Right lobe of liver (tissue), 6 donors: ENCODE measurements around the gene SLC27A3. TPM values are rescaled to one million over a fixed set of nuclear protein-coding genes. Genes with fewer than 3 reads are reported as not detected.
A peak's percentile ranks its signal among the peaks of the same experiment; 100 is the strongest.

Experiments
- ATAC-seq, 4 donors: fragments of 200-7000 bp; cut with Tn5 transposase; one replicate each; pipeline ENCODE4 v1.9.1; 2020; ENCODE audit warnings: mild to moderate bottlenecking in 4 of 4, moderate library complexity in 4 of 4
- DNase-seq, 3 donors: peaks; one replicate each; pipeline ENCODE4 v3.0.0-alpha.2; 2020
- H3K27ac ChIP-seq, 3 donors: fragments of 200-600 bp; one replicate each; pipeline ENCODE4 v1.8.0; 2022
- H3K27me3 ChIP-seq, 2 donors: fragments of 200-600 bp; one replicate each; pipeline ENCODE4 v1.8.0; 2022
- H3K36me3 ChIP-seq, 4 donors: fragments of 200-600 bp; sonication (generic) in 1 of 4; one replicate each; pipeline versions ENCODE4 v1.5.1 to v1.8.0; 2017 to 2022; ENCODE audit warnings: control low read depth in 1 of 4
- H3K4me1 ChIP-seq, 4 donors: fragments of 200-600 bp; sonication (generic) in 1 of 4; one replicate each; pipeline versions ENCODE4 v1.5.1 to v1.8.0; 2017 to 2022; ENCODE audit warnings: control low read depth in 1 of 4
- H3K4me3 ChIP-seq, 3 donors: fragments of 200-600 bp; one replicate each; pipeline ENCODE4 v1.8.0; 2022
- H3K9me3 ChIP-seq, 4 donors: fragments of 200-600 bp; sonication (generic) in 1 of 4; one replicate each; pipeline versions ENCODE4 v1.5.1 to v1.8.0; 2017 to 2022; ENCODE audit warnings: control low read depth in 1 of 4
- CTCF ChIP-seq, 4 donors: fragments of 200-600 bp in 3 of 4; fragments of 450-650 bp in 1 of 4; IDR thresholded peaks; one replicate each; pipeline versions ENCODE4 v1.5.1 to v1.8.0; 2016 to 2022; ENCODE audit warnings: antibody characterized with exemption in 4 of 4, mild to moderate bottlenecking in 2 of 4
- POLR2A ChIP-seq: fragments of 450-650 bp; IDR thresholded peaks from one replicate; pipeline ENCODE4 v1.6.1; 2017; ENCODE audit warnings: antibody characterized with exemption, mild to moderate bottlenecking
- WGBS: methylation state at CpG from one replicate; pipeline ENCODE4 v1.1.6; 2018; ENCODE audit warnings: low coverage, low lambda C conversion rate; ENCODE audit not compliant: insufficient coverage; ENCODE audit errors: missing lambda C conversion rate; 5-methylcytosine and 5-hydroxymethylcytosine counted together
- intact Hi-C, 2 donors: fragments of 100-400 bp; cut with DNase I; formaldehyde crosslinking; loops; one replicate each; pipeline versions ENCODE4 v1.11.2 to v1.14.1; 2022
- total RNA-seq, 6 experiments: library from RNA; depleted of rRNA in 2 of 6; stranded (reverse); fragments of >200 nt in 2 of 6; fragmentation: NEBNext Ultra II Directional in 3 of 6; extraction: Animal tissue kit (Norgen Biotek cat#: 25700) in 3 of 6; gene quantifications; one replicate each; pipeline versions ENCODE4 v1.1.0 to v1.2.4, GENCODE V29; 2016 to 2023
- donor health status: DM: no; HTN: yes; CAD: no.
- donor health status: DM: no; HTN: no; CAD: no.
- donor health status: DM: no; HTN: no; CAD: no.
- donor health status: DM: no; HTN: yes; CAD: no.
- donor health status: DM: no; HTN: yes; CAD: no.

Gene SLC27A3
- total RNA-seq, 6 experiments from 2014 or later: 25.4 to 50.4 (median 36.9) TPM

GRCh38 chr1:153796786-153797659 lies 21.8 kb downstream of the SLC27A3 start:
- DNase-seq: peak in 2 of 3 donors; percentile 73 to 85
- no peak overlapping the region for H3K27ac ChIP-seq
- H3K4me1 ChIP-seq: peaks cover 0 to 10% (median 6%) of the 10 kb centered on the region in 4 donors
- peak; percentile 63 to 75 (median 70) for ATAC-seq
- no peaks in the 10 kb centered on the region for H3K27me3 ChIP-seq
- H3K4me3 ChIP-seq: no peak overlapping the region
- no peaks in the 10 kb centered on the region for H3K36me3 ChIP-seq
- no peaks in the 10 kb centered on the region for H3K9me3 ChIP-seq
- TF ChIP-seq CTCF (IDR thresholded peaks at IDR 0.05) (peak; percentile 88 to 91 (median 90)), POLR2A (no peak)
- intact Hi-C loops: loop anchor here in 1 of 2 donors (5.0 to 10.0 kb wide), 2 partner anchors 128 to 190 kb away; partner anchors contain the start of genes GATAD2B and RAB13
- 23% methylated on average over 11 of the region's 26 CpGs for WGBS

GRCh38 chr1:153798468-153798780 lies 23.2 kb downstream of the SLC27A3 start:
- ATAC-seq: no peak
- no CpG with 5 or more reads among the region's 3 CpGs for WGBS
- DNase-seq: no peak
- no peaks in the 10 kb centered on the region for H3K27me3 ChIP-seq
- H3K36me3 ChIP-seq: no peaks in the 10 kb centered on the region
- no peak overlapping the region for H3K27ac ChIP-seq
- peaks cover 0 to 10% (median 6%) of the 10 kb centered on the region in 4 donors for H3K4me1 ChIP-seq
- intact Hi-C loops: loop anchor here in 1 of 2 donors (5.0 to 10.0 kb wide), 2 partner anchors 126 to 189 kb away; partner anchors contain the start of genes GATAD2B and RAB13
- H3K9me3 ChIP-seq: no peaks in the 10 kb centered on the region
- no peak overlapping the region for H3K4me3 ChIP-seq
- TF ChIP-seq POLR2A (no peak), CTCF (IDR thresholded peaks at IDR 0.05) (no peak)

GRCh38 chr1:153799016-153799415 lies 23.8 kb downstream of the SLC27A3 start:
- 67% methylated on average over 1 of the region's 4 CpGs for whole genome bisulfite sequencing

More at GRCh38 chr1:153799016-153799415, 23.8 kb downstream of the SLC27A3 start:
- H3K4me3 ChIP-seq: no peak overlapping the region
- ATAC-seq (no peak), DNase-seq (peak in 1 of 3 donors; percentile 31)
- no peak overlapping the region for H3K27ac ChIP-seq
- intact Hi-C loops: loop anchor here in 1 of 2 donors (5.0 to 10.0 kb wide), 2 partner anchors 126 to 188 kb away; partner anchors contain the start of genes GATAD2B and RAB13
- H3K36me3 ChIP-seq: no peaks in the 10 kb centered on the region
- peaks cover 0 to 10% (median 6%) of the 10 kb centered on the region in 4 donors for H3K4me1 ChIP-seq
- H3K27me3 ChIP-seq: no peaks in the 10 kb centered on the region
- H3K9me3 ChIP-seq: no peaks in the 10 kb centered on the region
- no peak for TF ChIP-seq CTCF (IDR thresholded peaks at IDR 0.05)
- TF ChIP-seq POLR2A: no peak
